ENCODE data around the gene DUSP6.

DUSP6 gene

DNA sequence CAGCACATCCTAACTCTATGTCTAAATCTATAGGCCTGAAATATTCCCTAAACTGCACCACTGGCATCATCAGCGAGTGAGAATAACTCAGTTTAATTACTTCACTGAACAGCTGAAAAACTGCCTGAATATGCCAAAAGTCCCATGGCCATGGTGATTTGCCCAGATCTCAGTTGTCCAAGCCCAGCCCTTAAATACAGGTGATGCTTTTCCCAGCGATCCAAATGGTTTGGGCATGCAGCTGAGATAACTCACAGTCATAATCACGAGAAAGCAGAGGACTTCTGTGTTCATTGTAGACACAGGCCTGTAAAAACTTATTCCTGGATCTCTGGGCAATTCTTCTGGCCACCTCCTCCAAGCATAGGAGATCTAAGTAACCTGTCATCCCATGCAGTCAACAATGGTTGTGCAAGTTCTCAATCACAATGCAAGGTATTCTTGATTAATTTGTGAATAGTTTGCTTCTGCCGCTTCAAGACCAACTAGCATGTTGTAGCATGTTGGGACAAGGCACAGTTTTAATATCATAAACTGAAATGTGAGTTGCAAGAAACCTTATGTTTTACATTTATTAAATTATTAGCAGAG, 40.5 kb downstream of the DUSP6 start:
- no peaks in the 10 kb centered on the region for H3K4me1 ChIP-seq (ENCODE audit: control insufficient read depth, insufficient read depth, low read length)
- H3K27ac ChIP-seq (ENCODE audit: low read depth, low read length): no peak overlapping the region
- H3K27me3 ChIP-seq (ENCODE audit: control insufficient read depth, insufficient read depth, low read length): no peaks in the 10 kb centered on the region
- H3K9ac ChIP-seq (ENCODE audit: low read length): no peak overlapping the region
- H3K4me3 ChIP-seq (ENCODE audit: low read length): no peak overlapping the region
- H3K36me3 ChIP-seq (ENCODE audit: control insufficient read depth, insufficient read depth, low read length): no peaks in the 10 kb centered on the region

DNA sequence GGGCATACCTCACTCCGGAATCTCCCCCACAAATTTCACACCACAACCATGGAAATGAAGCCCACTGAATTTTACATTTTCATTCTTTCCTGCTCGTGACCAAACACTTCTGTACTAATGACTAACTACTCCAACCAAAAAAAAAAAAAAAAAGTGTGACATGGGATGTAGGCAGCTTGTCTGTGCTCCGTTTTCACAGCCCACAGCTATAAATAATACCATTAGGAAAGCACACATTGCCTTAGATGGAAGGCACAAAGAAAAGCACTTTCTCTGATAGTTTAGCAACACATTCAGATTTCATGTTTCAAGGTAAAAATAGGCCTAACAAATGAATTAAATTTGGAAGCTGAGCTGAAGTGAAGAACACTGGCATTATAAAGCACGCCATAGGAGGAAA, 42.5 kb downstream of the DUSP6 start:
- H3K27ac ChIP-seq (ENCODE audit: low read depth, low read length): no peak overlapping the region
- H3K36me3 ChIP-seq (ENCODE audit: control insufficient read depth, insufficient read depth, low read length): no peaks in the 10 kb centered on the region
- H3K27me3 ChIP-seq (ENCODE audit: control insufficient read depth, insufficient read depth, low read length): no peaks in the 10 kb centered on the region
- H3K4me1 ChIP-seq (ENCODE audit: control insufficient read depth, insufficient read depth, low read length): no peaks in the 10 kb centered on the region
- no peak overlapping the region for H3K9ac ChIP-seq (ENCODE audit: low read length)
- H3K4me3 ChIP-seq (ENCODE audit: low read length): no peak overlapping the region

DNA sequence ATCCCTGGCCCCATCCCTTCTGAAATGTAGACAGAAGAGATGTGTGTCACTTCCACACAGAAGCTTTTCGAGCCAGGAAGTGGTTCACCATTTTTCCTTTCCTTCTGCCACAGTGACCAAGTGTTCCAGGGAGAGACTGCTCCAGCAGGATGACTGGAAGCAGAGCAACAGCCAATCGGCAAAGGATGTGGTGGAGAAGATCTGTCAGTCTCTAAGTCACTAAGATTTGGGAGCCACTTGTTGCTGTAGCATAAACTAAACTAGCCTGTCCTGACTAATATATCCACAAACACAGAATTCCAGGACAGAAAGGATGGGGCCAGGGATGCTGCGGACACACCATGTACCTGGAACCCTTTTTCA, 42.9 kb downstream of the DUSP6 start:
- H3K9ac ChIP-seq (ENCODE audit: low read length): no peak overlapping the region
- no peaks in the 10 kb centered on the region for H3K27me3 ChIP-seq (ENCODE audit: control insufficient read depth, insufficient read depth, low read length)
- no peak overlapping the region for H3K27ac ChIP-seq (ENCODE audit: low read depth, low read length)
- H3K36me3 ChIP-seq (ENCODE audit: control insufficient read depth, insufficient read depth, low read length): no peaks in the 10 kb centered on the region
- no peak overlapping the region for H3K4me3 ChIP-seq (ENCODE audit: low read length)
- no peaks in the 10 kb centered on the region for H3K4me1 ChIP-seq (ENCODE audit: control insufficient read depth, insufficient read depth, low read length)

DNA sequence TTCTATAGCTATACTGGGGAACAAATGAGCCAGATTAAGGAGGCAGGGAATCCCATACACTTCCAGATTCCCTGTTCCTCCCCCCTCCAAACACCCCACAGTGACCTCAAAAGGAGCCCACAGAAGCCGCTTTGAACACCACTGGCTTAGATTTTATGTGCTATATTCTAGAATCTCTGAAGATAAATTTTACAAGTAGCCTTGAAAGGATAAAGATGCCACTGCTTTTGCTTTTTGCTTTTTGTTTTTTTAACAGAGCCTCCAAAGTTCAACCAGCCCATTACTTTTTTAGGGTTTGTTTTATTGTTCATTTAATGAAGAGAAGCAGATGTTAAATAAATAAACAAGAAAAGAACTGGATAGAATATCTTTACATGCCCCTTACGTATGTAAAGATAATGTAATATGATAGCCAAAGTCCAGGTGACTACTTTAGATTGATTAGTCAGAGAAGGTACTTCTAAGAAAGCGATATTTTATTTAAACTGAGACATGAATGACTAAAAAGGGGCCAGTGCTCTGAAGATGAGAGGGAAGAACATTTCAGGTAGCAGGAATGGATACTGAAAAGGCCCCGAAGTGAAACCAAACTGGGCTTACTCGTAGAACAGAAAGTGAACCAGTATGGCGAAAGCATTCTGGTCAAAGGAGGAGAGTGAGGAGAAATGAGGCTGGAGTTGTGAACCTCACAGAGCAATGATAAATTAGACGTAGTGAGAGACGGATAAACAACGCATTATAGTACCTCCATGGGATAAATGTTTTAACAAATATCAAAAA, 44.6 kb downstream of the DUSP6 start:
- H3K36me3 ChIP-seq (ENCODE audit: control insufficient read depth, insufficient read depth, low read length): no peaks in the 10 kb centered on the region

DNA sequence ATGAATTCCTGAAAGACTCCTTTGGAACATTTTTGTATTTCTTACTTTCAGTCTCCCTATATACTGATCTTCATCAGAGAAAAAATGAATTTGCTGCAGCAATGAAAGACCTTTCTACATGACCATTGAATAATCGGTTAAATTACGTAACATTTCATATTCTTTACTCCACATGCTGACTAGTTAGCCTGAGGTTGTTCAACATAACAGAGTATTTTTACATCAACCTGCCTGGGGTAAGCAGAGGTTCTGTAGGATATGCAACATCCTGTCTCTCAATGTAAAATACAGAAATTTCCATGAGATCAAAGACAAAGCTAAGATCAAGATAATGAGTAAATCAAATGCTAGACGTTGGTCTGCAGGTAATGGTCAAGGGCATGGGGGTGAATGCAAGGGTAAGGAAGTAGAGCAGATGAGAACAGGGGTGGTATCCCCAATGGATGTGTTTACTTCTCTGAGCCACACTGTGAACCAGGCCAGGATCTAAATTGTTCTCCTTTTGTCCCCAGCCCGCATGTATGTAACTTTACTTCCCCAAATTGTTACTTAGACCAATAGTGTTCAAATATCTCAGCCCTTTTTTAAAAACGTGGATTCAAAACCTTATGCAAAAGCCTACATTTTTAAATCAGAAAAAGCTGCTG, 45.4 kb downstream of the DUSP6 start:
- Histone ChIP-seq H3K36me3 (ENCODE audit: control insufficient read depth, insufficient read depth, low read length) (no peaks in the 10 kb centered on the region), H3K4me1 (ENCODE audit: control insufficient read depth, insufficient read depth, low read length) (no peaks in the 10 kb centered on the region), H3K9ac (ENCODE audit: low read length) (no peak overlapping the region), H3K27ac (ENCODE audit: low read depth, low read length) (no peak overlapping the region), H3K27me3 (ENCODE audit: control insufficient read depth, insufficient read depth, low read length) (no peaks in the 10 kb centered on the region), H3K4me3 (ENCODE audit: low read length) (no peak overlapping the region)

More for the DNA sequence above, 44.6 kb downstream of the DUSP6 start:
- Histone ChIP-seq H3K4me3 (ENCODE audit: low read length) (no peak overlapping the region), H3K27me3 (ENCODE audit: control insufficient read depth, insufficient read depth, low read length) (no peaks in the 10 kb centered on the region), H3K27ac (ENCODE audit: low read depth, low read length) (no peak overlapping the region), H3K4me1 (ENCODE audit: control insufficient read depth, insufficient read depth, low read length) (no peaks in the 10 kb centered on the region), H3K9ac (ENCODE audit: low read length) (no peak overlapping the region)

DNA sequence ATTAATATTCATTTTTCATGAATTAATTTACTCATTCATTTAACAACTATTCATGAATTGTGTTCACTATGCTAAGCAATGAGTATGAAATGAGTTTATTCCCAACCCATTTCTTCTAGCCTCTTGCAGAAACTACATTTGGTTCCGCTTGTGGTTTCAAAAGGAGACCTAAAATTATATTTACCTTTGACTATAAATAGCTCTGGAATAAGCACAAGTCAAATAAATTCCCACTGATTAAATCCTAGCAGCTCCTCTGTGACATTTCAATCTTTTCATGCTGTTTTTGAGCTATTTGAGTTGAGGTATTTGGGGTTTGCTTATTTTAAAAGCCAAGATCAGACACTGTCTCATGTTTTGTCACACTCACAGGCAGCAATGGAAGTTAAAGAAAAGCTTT, 46.9 kb downstream of the DUSP6 start:
- Histone ChIP-seq H3K4me3 (ENCODE audit: low read length) (no peak overlapping the region), H3K4me1 (ENCODE audit: control insufficient read depth, insufficient read depth, low read length) (no peaks in the 10 kb centered on the region), H3K36me3 (ENCODE audit: control insufficient read depth, insufficient read depth, low read length) (no peaks in the 10 kb centered on the region), H3K27me3 (ENCODE audit: control insufficient read depth, insufficient read depth, low read length) (no peaks in the 10 kb centered on the region), H3K9ac (ENCODE audit: low read length) (no peak overlapping the region), H3K27ac (ENCODE audit: low read depth, low read length) (no peak overlapping the region)

DNA sequence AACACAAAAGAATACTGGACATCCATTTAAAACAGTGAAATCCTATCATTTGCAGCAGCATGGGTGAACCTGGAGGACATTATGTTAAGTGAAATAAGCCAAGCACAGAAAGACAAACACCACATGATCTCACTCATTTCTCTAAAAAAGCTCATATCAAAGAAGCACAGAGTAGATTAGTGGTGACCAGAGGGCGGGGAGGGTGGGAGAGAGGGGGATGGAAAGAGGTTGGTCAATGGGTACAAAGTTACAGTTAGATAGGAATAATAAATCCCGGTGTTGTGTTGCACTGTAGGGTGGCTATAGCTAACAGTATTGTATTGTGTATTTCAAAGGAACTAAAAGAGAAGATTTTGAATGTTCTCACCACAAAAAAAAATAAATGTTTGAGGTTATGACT, 52.4 kb downstream of the DUSP6 start:
- Histone ChIP-seq H3K27ac (ENCODE audit: low read depth, low read length) (no peak overlapping the region), H3K9ac (ENCODE audit: low read length) (no peak overlapping the region), H3K4me1 (ENCODE audit: control insufficient read depth, insufficient read depth, low read length) (no peaks in the 10 kb centered on the region), H3K27me3 (ENCODE audit: control insufficient read depth, insufficient read depth, low read length) (no peaks in the 10 kb centered on the region), H3K36me3 (ENCODE audit: control insufficient read depth, insufficient read depth, low read length) (no peaks in the 10 kb centered on the region), H3K4me3 (ENCODE audit: low read length) (no peak overlapping the region)

DNA sequence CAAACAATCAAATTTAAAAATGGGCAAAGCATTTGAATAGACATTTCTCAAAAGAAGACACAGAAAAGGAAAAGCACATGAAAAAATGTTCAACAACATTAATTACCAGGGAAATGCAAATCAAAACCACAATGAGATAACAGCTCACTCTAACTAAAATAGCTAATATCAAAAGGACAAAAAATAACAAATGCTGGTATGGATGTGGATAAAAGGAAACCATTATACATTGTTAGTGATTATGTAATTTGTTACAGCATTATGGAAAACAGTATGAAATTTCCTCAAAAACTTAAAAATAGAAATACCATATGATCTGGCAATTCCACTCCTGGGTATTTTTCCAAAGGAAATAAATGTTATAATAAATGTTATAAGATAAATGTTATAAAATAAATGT, 52.9 kb downstream of the DUSP6 start:
- no peak overlapping the region for H3K27ac ChIP-seq (ENCODE audit: low read depth, low read length)
- H3K4me3 ChIP-seq (ENCODE audit: low read length): no peak overlapping the region
- H3K36me3 ChIP-seq (ENCODE audit: control insufficient read depth, insufficient read depth, low read length): no peaks in the 10 kb centered on the region

More for the DNA sequence above, 52.9 kb downstream of the DUSP6 start:
- no peak overlapping the region for H3K9ac ChIP-seq (ENCODE audit: low read length)
- no peaks in the 10 kb centered on the region for H3K4me1 ChIP-seq (ENCODE audit: control insufficient read depth, insufficient read depth, low read length)
- no peaks in the 10 kb centered on the region for H3K27me3 ChIP-seq (ENCODE audit: control insufficient read depth, insufficient read depth, low read length)
